ENCODE results near the gene ARHGAP19.

Gene ARHGAP19, protein sequence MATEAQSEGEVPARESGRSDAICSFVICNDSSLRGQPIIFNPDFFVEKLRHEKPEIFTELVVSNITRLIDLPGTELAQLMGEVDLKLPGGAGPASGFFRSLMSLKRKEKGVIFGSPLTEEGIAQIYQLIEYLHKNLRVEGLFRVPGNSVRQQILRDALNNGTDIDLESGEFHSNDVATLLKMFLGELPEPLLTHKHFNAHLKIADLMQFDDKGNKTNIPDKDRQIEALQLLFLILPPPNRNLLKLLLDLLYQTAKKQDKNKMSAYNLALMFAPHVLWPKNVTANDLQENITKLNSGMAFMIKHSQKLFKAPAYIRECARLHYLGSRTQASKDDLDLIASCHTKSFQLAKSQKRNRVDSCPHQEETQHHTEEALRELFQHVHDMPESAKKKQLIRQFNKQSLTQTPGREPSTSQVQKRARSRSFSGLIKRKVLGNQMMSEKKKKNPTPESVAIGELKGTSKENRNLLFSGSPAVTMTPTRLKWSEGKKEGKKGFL

DNA sequence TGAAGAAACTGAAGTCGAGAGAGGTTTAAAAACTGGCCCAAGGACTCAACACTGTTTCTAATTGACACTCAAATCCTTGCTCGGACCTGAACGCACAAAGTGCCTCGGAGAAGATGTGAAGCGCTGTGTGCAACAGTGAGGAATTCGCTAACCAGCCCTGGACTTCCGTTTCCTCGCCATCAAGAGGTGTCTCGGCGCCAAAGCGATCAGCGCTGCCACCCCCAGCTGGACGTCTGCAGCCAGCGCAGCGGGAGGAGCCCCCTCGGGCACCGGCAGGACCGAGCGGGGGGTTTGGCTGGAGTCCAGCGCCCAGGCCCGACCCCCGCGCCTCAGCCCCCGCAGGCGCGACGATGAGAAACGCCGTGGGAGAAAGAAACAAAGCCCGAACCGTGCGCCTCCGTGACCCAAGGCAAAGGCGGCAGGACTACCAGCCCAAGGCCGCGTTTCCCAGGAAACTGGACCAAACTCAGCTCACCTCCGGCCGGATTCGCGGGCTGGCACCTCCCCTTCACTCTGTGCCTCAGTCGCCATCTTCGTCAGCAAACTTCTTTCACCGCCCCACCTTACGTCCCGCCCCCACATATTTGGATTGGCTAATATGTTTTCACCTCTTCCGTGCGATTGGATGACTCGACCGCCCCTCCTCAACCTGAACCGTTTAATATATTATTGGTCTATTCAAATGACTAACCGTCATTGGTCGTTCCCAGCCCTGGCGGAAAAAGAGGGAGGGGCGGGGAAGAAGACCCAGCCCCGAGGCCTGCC, at the start of gene ARHGAP19:
TSS of gene ARHGAP19 (minus strand) at position 541 of the 765 bp plus-strand sequence. CDS start at position 531, 10 bp downstream.
- peak; percentile 81 for DNase-seq (ENCODE audit: low read depth)

DNA sequence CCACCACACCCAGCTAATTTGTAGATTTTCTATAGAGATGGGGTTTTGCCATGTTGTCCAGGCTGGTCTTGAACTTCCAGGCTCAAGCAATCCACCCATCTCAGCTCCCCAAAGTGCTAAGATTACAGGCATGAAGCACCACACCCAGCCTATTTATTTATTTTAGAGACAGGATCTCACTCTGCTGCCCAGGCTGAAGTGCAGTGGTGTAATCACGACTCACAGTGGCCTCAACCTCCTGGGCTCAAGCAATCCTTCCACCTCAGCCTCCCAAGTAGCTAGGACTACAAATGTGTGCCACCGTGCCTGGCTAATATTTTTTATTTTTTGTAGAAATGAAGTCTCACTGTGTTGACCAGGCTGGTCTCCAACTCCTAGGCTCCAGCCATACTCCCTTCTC, 49.0 kb upstream of the ARHGAP19 start:
- no peak for DNase-seq (ENCODE audit: low read depth)

DNA sequence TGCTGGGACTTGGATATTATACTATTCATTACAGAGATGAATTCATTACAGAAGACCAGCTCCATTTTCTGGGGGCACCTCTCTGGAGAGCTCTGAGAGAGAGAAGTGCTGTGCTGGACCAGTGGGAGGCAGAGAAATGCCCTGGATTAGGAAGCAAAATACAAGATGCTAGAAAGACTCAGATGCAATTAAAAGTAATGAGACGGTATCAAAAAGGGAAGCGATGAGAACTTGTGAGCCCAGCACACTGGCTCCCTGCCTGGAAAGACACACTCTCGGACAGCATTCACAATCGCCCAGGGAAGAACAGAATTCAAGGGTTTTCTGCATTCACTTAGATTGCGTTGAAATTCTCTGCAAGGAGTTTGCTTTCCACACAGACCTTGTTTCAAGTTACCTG, 45.6 kb upstream of the ARHGAP19 start:
- DNase-seq (ENCODE audit: low read depth): no peak

DNA sequence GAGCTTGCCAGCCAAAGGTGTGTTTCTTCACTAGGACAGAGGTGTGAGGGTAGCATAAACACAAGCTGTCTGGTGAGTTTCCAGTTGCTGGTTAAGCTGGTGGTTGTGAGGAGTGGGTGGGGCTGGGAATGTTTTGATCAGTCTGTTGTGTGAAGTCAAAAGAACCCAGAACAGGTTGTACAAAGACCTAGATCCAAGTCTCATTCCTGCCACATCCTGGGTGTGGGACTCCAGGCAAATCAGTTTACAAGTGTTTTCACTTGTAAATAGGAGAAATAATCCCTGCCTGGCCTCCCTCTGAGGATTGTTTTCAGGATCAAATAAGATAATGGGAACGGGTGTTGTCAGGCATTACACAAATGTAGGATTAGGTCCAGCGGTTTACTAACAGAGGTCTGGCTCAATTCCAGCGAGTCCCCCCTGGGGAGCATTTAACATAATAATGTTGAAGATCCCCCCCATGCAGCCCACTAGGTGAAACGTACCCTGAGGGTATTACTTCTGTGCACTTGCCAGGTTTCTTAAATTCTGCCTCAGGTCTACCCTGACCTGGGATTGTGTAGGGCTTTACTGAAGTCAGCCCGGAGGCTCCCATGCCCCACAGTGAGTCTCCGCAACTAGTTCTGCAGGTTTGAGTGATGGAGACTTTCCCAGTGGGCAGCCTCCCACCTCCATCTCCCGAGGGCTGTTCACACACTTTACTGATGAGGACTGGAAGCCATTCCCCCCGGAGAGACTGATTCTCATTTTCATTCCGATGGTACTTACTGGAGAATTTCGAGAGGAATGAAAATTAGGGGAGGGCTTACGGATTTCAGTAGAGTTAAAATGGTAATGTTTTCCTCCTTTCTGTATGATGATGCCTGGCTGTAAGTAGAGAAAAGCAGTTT, 44.8 kb upstream of the ARHGAP19 start:
- no peak for DNase-seq (ENCODE audit: low read depth)

DNA sequence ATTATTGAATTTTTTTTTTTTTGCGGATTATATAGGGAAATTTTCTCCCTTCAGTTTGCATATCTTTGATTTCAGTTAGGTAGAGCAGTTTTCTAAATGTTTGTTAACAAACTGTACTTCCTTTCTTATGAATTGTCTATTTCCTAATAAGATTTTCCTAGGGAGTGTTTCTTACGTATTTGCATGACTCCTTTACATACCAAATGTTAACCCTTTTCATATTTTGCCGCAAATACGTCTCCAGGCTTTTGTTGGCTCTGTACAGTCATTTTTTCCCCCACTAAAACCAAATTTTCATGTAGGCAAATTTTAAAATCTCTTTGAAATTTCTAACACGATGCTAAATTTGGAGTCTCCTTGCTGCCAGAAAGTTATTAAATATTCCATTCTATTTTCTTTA, 44.0 kb upstream of the ARHGAP19 start:
- no peak for DNase-seq (ENCODE audit: low read depth)

DNA sequence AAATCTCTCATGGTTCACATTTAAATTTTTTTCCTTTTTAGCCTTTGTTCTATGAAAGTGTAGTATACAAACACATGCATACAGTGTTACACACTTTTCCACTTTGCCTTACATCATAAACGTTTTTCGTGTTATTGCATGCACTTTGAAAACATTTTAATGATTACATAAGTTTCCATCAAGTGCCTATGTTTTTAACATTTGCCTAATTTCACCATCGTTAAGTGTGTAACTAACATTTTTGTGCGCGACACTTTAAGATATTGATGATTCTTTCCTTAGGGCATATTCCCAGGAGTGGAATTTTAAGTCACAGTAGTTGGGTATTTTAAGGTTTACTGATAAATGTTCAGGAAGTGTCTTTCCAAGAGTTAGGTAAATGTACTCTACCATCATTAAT, 43.6 kb upstream of the ARHGAP19 start:
- no peak for DNase-seq (ENCODE audit: low read depth)

DNA sequence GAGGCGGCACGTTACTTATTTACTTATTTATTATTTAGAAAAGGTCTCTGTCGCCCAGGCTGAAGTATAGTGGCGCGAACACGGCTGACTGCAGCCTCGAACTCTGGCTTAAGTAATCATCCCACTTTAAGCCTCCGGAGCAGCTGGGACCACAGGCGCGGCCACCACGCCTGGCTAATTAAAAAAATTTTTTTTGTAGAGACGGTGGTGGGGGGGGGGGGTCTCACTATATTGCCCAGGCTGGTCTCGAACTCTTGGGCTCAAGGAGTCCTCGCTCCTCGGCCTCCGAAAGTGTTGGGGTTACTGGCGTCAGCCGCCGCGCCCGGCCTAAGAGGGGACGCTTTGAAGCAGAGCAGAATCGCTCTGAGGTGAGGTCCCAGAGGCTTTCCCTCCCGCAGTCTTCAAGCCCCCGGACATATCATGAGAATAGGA, 42.8 kb upstream of the ARHGAP19 start:
- DNase-seq (ENCODE audit: low read depth): no peak

DNA sequence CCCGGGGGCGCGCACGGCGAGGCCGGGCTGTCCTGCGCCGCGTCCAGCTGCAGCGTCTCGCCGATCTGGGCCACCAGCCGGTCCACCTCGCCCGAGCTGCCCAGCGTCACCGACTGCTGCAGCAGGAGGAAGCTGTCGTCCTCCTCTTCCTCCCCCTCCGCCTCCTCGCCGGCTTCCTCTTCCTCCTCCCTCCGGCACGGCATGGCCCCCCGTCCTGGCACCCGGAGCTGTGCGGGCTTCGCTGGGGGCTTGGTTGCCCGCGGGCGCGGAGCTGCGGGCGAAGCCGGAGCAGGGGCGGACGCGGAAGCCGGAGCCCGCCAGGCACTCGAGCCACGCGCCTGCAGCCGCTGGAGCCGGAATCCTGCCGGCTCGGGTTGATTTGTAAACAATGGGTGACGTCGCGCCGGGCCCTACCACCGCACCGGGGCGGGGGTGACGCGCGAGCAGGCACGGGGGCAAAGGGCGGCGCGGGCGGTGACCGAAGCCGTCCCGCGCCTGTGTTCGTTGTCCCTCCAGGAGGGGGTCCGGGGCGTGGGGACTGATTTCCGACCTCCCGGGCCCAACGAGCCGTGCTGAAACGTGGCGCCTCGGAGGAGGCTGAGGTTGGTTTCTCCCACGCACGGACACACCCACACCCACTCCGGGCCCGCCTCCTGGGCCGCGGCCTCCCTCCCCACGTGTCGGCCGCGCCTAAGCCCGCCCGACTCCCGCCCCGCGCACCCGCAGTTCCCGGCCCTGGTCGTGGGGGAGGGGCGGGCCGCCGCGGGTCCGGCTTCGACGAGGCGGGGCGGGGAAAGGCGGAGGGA, 42.1 kb upstream of the ARHGAP19 start, which contains the start of gene FRAT2:
TSS of gene FRAT2 (minus strand) at position 360 of the 806 bp plus-strand sequence. CDS start at position 203, 157 bp downstream.
- DNase-seq (ENCODE audit: low read depth): peak; percentile 81

DNA sequence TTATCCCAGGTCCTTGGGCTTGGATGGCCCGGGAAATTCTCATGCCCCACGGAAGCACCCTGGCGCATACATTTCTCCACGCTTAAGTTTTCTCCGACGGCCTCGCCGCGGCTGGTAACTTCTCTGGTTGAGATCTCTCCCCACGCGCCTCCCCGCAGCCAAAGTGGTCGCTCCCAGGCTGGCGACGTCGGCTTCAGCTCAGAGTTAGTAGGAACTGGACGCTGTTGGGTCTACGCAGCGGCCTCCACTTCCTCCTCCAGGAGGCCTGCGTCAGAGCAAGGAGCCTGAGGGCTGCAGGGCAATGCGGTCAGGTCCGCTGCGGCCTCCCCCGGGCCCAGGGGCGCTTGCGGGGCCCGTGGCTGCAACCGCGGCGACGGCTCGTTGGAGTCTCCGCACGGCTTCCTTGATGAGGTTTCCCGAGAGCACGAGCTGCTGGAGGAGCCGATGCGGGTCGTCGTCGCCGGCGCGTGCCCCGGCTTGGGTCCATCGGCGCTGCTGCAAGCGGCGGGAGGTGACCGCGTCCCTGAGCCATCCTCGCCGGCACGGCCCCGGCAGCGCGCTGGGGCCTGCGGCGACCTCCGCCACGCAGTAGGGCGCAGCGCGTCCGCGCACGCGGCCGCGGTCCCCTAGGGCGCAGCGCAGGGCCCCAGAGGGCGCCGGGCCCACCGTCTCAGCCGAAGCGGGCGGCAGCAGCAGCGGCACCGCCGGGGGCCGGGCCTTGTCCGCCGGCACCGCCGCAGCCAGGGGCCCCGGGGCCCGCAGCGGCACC, 41.3 kb upstream of the ARHGAP19 start:
- DNase-seq (ENCODE audit: low read depth): peak; percentile 4

DNA sequence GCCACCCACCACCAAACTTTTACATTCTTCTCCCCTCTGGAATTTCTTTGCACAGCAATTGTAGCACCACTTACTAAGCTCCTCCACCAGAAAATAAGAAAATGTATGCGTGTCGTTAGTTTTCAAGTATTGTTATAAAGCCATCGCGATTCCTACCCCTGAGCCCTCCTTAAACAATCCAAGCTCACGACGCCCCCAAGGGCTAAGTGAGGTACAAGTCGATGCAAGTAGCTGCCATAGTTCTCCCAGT, 40.8 kb upstream of the ARHGAP19 start:
- DNase-seq (ENCODE audit: low read depth): no peak

DNA sequence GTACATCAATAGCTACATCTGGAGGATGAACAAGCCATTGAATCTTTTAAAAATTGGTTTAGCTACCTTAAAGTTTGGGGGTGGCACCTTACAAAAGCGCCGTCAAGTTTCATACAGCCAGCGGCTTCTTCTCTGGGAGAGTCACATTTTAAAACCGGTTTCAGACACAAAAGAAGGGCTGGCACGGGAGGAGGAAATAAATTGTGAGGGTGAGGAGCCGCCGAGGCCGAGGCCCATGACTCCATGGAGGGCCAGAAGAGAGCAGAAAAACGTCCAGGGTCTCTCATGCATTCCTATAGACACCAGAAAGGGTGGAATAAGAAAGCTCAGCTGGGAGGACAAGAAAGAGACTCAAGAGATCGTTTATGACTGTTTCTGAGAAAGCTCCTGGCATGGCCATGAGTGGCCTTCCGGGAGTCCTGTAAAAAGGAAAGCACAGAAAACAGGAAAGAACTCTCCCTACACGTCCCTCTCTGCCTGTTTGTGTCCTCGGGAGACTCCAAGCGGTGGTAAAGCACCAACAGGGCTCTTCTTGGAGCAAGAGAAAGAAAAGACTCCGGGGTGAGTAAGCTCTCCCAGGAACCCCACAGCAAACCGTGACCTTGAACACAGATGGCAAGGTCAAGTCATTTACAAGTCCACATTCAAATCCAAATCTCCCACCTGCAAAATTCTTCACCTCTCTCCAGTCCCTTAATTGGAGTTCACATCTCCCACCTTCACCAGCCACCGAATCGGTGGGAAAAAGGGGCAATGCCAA, 40.3 kb upstream of the ARHGAP19 start:
- no peak for DNase-seq (ENCODE audit: low read depth)

DNA sequence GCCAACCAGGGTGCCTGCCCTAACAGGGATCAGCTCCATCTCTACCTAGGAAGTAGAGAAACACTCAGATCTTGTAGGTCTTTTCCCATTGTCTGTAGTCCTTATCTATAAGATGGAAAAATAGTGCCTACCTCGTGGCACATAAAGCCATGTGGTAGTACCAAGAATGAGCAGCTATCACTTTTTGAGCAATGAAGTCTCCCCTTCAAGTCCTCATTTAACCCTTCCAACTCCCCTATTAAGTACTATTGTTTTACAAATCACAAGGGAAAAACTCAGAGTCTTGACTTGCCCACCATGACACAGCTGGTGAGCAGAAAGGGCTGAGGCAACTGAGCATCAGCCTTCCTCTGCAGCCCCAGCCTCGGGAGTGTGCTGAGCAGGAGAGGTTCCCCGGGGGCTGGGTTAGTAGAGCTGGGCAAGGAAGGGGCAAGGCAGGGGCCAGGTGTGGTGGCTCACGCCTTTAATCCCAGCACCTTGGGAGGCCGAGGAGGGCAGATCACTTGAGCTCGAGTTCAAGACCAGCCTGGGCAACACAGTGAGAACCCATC, 38.8 kb upstream of the ARHGAP19 start:
- no peak for DNase-seq (ENCODE audit: low read depth)

DNA sequence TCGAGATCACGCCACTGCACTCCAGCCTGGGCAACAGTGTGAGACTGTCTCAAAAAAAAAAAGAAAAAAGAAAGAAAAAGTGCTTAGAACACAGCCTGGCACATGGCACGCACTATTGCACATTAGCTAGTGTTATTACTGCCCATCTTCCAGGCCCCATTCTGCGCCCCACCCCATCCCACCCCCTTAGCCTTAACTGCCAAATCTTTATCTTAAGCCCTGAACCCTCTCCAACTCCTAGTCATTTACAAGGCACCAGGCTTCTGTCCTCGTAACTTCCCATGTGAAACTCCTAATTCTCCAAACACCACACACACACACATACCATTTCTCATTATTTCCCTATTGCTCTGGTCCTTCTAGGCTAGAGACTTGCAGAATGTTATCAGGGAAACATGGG, 37.3 kb upstream of the ARHGAP19 start:
- DNase-seq (ENCODE audit: low read depth): no peak

DNA sequence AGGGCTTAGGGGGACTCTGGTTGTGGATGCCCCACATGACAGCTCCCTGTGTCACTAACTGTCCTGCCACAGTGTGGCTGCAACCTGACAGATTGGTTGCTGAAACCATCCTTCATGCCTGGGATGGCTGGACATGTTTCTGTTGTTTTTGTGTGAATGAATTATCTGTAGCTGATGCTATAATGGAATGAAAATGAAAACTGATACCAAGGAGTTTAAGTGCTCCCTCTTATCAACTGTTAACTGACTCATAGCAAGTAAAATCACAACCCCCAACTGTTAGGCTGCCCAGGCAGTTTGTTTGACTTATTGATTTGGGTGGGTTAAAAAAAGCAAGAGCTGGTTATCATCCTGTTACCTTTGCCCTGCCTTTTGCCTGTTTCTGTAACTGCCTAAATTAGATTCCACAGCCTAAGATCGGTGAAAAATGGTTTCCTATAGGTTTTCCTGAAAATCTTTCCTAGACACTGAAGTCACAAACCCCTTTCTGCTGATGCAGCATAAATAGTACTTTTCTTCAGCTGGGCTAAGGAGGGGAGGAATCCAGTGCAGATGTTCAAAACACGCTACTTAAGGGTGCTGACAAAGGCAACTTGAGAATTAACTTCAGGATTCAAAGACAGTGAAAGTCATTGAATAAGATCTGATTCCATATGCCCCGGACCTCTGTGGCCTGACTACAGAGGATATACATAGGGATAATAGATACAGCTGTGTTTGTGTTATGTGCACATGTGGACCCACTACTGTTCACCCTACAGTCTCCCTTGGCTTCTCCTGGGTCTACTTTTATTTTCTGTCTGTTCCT, 36.4 kb upstream of the ARHGAP19 start:
- no peak for DNase-seq (ENCODE audit: low read depth)

DNA sequence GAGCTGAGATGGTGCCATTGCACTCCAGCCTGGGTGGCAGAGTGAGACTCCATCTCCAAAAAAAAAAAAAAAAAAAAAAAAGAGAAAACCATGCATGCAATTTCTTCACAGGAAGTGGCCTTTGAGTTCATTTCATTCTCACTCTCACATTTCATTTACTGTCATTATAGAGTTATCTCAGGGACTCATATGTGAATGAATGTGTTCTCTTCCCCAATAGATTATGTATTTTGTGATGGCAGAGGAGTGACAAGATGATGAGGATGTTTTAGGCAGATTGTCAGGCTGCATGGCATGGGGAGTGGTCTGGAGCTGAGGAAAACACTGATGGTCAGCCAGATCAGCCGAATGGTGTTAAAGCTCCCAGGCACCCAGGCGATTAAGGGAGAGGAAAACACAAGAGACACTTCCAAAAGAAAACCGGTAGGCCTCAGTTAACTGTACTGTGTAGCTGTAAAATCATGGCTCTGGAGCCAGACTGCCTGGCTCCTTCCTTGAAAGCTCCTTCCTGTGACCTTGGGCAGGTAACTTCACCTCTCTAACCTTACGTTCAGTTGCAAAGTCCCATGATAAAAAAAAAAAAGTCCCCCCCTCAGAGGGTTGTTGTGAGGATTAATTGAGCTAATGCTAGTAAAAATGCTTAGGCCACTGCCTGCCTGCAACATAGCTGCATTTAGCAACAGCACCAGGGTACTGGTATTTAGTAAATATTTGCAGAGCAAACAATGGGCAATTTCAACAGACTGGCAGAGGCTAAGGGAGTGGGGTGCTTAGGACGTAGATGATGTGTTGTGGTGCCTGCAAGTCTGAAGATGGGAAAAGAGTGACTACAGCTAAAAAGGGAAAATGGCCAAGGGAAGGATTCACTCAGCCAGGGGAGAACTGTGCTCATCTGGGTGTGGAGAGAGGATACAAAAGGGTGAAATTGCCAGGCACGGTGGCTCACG, 35.2 kb upstream of the ARHGAP19 start:
- no peak for DNase-seq (ENCODE audit: low read depth)

DNA sequence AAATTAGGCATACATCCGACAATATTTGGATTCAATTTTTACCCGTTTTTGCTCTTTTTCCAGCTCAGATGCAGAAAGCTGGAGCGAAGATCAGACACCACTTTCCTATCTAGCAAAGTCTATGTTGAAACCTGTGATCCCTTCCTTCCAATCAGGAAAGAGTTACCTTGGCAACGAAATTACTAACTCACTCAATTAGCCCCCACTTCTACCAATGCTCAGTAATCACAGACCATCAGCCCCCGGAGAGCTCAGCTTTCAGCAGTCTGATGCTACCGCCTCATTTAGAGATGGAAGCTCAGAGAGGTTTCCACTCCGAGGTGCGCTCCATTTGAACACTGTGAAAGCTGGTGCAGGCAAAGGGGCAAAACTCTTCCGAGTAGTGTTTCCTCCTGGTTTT, 33.3 kb upstream of the ARHGAP19 start:
- no peak for DNase-seq (ENCODE audit: low read depth)

DNA sequence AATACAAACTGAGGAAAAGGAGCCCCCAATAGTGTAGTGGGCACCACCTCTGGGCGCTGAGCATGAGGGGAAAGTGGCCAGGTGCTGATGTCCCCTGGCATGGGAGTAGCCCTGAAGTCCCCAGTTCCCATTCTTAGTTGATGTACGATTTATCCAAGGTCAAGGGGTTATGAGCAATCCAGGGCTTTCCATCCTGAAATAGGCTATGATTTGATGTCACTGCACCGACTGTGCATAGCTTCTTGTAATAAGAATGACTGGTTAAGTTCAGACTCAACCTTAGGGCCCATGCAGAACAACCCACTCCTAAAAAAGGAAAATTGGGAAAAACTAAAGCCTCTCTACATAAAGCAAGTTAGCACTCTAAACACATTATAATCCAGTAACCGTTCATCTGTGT, 31.1 kb upstream of the ARHGAP19 start:
- DNase-seq (ENCODE audit: low read depth): no peak

DNA sequence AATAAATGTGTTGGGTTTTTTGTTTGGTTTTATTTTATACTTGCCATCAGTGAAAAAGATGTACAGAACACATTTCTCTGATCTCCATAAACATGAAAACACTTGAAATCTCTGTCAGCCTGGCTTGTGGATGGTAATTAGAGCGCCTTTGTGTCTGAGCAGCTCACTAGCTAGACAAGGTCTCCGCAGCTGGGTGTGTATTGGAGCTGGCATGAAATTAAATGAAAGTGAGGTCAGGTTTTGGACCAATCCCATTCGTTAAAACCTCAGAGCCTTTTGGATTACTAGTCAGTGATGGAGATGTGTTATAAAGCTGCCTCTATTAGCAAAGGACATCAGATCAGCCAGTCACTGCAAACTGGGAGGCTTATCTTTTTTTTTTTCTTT, 29.4 kb upstream of the ARHGAP19 start:
- no peak for DNase-seq (ENCODE audit: low read depth)
